ENCODE data around the gene CST11.

DNA sequence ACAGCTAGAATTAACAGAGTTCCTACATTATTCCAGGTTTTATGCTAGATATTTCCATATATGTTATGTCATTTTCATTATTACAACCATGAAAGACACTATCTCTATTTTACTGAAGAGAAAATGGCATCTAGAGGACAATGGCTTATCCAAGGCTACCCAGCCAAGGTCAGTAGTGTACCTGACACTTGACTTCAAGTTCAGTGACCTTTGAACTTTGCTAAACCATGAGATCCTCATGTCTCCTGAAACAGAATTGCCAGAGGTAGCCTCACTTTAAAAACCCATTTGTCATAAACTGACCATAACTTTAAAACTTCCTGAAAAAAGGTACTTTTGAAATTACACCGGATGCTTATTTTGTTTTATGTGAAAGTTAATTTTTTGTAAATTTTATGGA lies 45.8 kb downstream of the CST11 start:
- TF ChIP-seq, protein P1, sequence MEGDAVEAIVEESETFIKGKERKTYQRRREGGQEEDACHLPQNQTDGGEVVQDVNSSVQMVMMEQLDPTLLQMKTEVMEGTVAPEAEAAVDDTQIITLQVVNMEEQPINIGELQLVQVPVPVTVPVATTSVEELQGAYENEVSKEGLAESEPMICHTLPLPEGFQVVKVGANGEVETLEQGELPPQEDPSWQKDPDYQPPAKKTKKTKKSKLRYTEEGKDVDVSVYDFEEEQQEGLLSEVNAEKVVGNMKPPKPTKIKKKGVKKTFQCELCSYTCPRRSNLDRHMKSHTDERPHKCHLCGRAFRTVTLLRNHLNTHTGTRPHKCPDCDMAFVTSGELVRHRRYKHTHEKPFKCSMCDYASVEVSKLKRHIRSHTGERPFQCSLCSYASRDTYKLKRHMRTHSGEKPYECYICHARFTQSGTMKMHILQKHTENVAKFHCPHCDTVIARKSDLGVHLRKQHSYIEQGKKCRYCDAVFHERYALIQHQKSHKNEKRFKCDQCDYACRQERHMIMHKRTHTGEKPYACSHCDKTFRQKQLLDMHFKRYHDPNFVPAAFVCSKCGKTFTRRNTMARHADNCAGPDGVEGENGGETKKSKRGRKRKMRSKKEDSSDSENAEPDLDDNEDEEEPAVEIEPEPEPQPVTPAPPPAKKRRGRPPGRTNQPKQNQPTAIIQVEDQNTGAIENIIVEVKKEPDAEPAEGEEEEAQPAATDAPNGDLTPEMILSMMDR (IDR thresholded peaks at IDR 0.05) = no peak
- TF ChIP-seq POLR2A (IDR thresholded peaks at IDR 0.05) = no peak
